Gastrocnemius medialis (tissue), 4 donors: ENCODE data around the gene TXNRD3.

Experiments used
- POLR2A ChIP-seq, 2 donors: fragments of 450-650 bp; IDR thresholded peaks; one replicate each; pipeline ENCODE4 v1.6.1; 2017; ENCODE audit warnings: antibody characterized with exemption in 2 of 2, mild to moderate bottlenecking in 2 of 2, moderate library complexity in 2 of 2
- TF ChIP-seq, protein P1 (sequence below), 5 experiments: fragments of 450-650 bp in 3 of 5; fragments of 200-600 bp in 2 of 5; sonication (generic) in 2 of 5; IDR thresholded peaks in 4 of 5; conservative IDR thresholded peaks in 1 of 5; 1 replicate in 4 of 5; 2 replicates in 1 of 5; pipeline ENCODE4 v1.5.1; 2016 to 2019; ENCODE audit warnings: antibody characterized with exemption in 5 of 5, mild to moderate bottlenecking in 3 of 5, moderate library complexity in 3 of 5

- TF ChIP-seq, protein P1, sequence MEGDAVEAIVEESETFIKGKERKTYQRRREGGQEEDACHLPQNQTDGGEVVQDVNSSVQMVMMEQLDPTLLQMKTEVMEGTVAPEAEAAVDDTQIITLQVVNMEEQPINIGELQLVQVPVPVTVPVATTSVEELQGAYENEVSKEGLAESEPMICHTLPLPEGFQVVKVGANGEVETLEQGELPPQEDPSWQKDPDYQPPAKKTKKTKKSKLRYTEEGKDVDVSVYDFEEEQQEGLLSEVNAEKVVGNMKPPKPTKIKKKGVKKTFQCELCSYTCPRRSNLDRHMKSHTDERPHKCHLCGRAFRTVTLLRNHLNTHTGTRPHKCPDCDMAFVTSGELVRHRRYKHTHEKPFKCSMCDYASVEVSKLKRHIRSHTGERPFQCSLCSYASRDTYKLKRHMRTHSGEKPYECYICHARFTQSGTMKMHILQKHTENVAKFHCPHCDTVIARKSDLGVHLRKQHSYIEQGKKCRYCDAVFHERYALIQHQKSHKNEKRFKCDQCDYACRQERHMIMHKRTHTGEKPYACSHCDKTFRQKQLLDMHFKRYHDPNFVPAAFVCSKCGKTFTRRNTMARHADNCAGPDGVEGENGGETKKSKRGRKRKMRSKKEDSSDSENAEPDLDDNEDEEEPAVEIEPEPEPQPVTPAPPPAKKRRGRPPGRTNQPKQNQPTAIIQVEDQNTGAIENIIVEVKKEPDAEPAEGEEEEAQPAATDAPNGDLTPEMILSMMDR (IDR thresholded peaks at IDR 0.05 in 4 of 5, conservative IDR thresholded peaks at IDR 0.05 in 1 of 5), result no peak
- TF ChIP-seq POLR2A (IDR thresholded peaks at IDR 0.05), result no peak
Observed at GRCh38 chr3:126621627-126622345, 33.1 kb downstream of the TXNRD3 start.
